ENCODE data around the gene GPS1.
A peak's percentile ranks its signal among the peaks of the same experiment; 100 is the strongest.

The GPS1 gene

GRCh38 chr17:82051776-82052637 lies at the start of gene GPS1, which contains the start of gene RFNG:
TSS of gene GPS1 (plus strand) at chr17:82051898. CDS start at chr17:82051932, 34 bp downstream.
TSS of gene RFNG (minus strand) at chr17:82051811. CDS start at chr17:82051766, 45 bp downstream.
- peak; percentile 50 for DNase-seq (ENCODE audit: low read depth, low spot score)
- in situ Hi-C loops (cut with HindIII; ENCODE audit: low sequenced_read_pairs) = no loop called here
- H3K4me3 ChIP-seq (ENCODE audit: low read depth, low read length) = peak within 1 kb of the TSS; percentile 76
- TF ChIP-seq, protein P1, sequence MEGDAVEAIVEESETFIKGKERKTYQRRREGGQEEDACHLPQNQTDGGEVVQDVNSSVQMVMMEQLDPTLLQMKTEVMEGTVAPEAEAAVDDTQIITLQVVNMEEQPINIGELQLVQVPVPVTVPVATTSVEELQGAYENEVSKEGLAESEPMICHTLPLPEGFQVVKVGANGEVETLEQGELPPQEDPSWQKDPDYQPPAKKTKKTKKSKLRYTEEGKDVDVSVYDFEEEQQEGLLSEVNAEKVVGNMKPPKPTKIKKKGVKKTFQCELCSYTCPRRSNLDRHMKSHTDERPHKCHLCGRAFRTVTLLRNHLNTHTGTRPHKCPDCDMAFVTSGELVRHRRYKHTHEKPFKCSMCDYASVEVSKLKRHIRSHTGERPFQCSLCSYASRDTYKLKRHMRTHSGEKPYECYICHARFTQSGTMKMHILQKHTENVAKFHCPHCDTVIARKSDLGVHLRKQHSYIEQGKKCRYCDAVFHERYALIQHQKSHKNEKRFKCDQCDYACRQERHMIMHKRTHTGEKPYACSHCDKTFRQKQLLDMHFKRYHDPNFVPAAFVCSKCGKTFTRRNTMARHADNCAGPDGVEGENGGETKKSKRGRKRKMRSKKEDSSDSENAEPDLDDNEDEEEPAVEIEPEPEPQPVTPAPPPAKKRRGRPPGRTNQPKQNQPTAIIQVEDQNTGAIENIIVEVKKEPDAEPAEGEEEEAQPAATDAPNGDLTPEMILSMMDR (IDR thresholded peaks at IDR 0.05; ENCODE audit: low read depth, low read length) = no peak

GRCh38 chr17:82003411-82004381 lies 48.0 kb upstream of the GPS1 start:
- in situ Hi-C loops (cut with HindIII; ENCODE audit: low sequenced_read_pairs) = no loop called here
- TF ChIP-seq, protein P1 (IDR thresholded peaks at IDR 0.05; ENCODE audit: low read depth, low read length) = no peak
- no peak overlapping the region for H3K4me3 ChIP-seq (ENCODE audit: low read depth, low read length)
- DNase-seq (ENCODE audit: low read depth, low spot score) = peak; percentile 97

DNA sequence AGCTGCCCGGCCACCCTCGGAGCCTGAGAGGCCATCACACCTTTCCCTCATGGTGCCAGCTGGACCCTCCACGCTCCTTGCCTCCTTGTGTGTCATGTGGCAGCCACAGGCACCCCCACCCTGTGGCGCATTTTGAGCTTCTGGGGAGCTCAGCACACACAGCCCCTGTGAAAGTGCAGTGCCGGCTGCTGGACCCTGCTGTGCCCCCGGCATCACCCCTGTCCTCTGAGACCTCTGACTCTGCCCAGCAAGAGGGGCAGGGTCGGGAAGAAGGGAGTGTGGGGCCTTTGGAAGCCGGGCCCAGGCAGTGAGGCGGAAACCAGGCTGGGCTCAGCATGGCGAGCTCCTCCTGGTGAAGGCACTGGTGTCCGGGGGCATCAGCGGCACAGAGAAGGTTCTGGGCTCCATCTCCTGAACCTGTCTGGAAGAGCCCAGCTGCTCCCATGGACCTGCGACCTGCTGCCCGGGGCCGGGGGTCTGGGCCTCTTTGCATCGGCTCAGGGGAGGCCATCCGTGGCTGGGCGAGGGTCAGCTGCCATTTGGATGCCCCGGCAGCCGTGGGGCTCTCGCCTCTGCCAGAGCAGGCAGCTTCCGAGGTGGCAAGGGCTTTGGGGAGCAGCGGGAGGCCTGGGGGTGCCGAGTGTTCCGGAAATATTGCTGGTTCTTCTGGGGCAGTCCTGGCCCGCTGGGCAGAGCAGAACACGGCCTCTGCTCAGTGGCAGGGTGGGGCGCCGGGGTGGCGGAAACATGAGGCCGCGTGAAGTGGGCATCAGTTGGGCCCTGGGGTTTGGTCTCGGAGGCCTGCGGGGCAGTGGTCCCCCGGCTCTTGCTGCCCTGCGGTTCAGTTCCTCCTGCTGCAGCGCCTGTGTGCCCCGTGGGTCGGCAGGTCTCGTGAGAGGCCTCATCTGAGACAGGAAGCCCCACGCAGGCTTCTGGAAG lies 46.9 kb upstream of the GPS1 start:
- no peak for DNase-seq (ENCODE audit: low read depth, low spot score)
- H3K4me3 ChIP-seq (ENCODE audit: low read depth, low read length) = no peak overlapping the region
- in situ Hi-C loops (cut with HindIII; ENCODE audit: low sequenced_read_pairs) = no loop called here
- TF ChIP-seq, protein P1 (IDR thresholded peaks at IDR 0.05; ENCODE audit: low read depth, low read length) = no peak

GRCh38 chr17:82005701-82006348 lies 45.9 kb upstream of the GPS1 start:
- in situ Hi-C loops (cut with HindIII; ENCODE audit: low sequenced_read_pairs) = no loop called here

GRCh38 chr17:82006468-82007227 lies 45.0 kb upstream of the GPS1 start:
- in situ Hi-C loops (cut with HindIII; ENCODE audit: low sequenced_read_pairs) = no loop called here
- DNase-seq (ENCODE audit: low read depth, low spot score) = peak; percentile 29
- TF ChIP-seq, protein P1 (IDR thresholded peaks at IDR 0.05; ENCODE audit: low read depth, low read length) = no peak
- H3K4me3 ChIP-seq (ENCODE audit: low read depth, low read length) = no peak overlapping the region

More at GRCh38 chr17:82005701-82006348, 45.9 kb upstream of the GPS1 start:
- H3K4me3 ChIP-seq (ENCODE audit: low read depth, low read length) = no peak overlapping the region
- TF ChIP-seq, protein P1 (IDR thresholded peaks at IDR 0.05; ENCODE audit: low read depth, low read length) = no peak
- DNase-seq (ENCODE audit: low read depth, low spot score) = no peak

Measured in astrocyte of the spinal cord (primary cell).